ENCODE measurements around the gene PHF21A.

- TF ChIP-seq POLR2A (IDR thresholded peaks at IDR 0.05) (no peak), POLR2AphosphoS5 (IDR thresholded peaks at IDR 0.05) (no peak), CTCF (IDR thresholded peaks at IDR 0.05) (no peak)
Measured at GRCh38 chr11:46001448-46001914, 119.8 kb downstream of the PHF21A start.

Data from gastroesophageal sphincter (tissue), 3 donors.